GM19193 (cell line): ENCODE data around the gene FGF3.

Experiments
- POLR2A ChIP-seq: IDR thresholded peaks from 4 replicates; pipeline ENCODE4 v1.6.1; 2011; ENCODE audit not compliant: insufficient read depth, insufficient read length; ENCODE audit errors: extremely low read depth

Gene FGF3

DNA sequence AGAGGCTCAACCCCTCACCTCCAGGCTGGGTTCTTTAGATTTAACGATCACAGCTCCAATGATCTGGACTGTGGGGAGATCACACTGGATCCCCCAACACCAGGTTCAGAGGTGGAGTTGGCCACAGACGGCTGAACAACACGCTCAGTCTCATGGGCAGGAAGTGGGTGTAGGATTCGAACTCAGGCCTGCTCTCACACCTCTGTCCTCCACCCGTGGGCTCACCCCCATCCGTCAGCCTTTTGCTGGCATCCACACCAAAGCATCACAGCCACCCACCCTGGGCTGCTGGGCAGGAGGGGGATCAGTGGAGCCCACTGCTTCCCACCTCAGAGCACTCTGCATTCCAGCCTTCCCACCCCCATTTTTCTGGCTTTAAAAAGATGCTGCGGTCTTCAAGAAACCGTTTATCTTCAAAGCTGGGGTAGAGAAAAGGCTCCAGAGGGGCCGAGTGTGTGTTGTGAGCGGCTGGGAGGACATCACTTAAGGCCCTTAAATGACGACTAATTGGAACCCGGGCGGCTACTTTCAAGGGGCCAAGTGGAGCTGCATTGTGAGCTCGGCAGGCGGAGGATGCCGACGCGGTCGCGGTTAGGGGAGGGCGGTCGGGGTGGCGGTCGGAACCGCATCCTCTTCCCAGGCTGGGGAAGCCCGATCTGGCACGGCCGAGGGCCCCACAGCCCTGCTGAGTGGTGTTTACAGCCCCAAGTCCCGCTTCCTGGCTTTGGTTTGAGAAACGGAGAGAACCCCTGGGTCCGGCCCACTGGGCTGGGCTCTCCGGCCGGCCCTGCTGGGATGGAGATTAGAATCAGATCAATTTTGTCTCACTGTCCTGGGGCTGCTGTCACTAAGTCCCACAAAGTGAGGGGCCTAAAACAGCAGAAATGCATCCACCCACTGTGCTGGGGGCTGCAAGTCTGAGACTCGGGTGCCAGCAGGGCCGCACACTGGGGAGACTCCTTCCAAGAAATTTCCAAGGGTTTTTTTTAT is 15.9 kb upstream of the FGF3 start:
- no peak for TF ChIP-seq POLR2A

DNA sequence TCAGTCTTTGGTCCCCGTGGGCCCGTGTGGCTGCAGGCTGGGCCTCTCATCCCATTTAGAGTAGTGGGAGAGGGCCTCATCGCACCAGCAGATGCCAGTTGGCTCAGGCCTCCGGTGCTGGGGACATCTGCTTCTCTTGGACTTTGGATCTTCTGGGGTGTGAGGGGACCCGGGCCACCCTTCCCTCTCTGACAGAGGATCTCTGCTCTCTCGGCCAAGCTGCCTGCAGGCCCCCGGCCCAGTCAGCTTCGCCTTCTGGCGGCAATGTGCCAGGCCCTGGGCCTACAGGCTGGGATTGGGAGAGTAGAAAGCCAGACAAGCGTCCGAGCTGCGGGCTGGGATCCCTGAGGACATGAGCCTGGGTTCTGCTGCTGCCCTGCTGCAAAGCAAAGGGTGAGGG is 15.0 kb upstream of the FGF3 start:
- TF ChIP-seq POLR2A: no peak

DNA sequence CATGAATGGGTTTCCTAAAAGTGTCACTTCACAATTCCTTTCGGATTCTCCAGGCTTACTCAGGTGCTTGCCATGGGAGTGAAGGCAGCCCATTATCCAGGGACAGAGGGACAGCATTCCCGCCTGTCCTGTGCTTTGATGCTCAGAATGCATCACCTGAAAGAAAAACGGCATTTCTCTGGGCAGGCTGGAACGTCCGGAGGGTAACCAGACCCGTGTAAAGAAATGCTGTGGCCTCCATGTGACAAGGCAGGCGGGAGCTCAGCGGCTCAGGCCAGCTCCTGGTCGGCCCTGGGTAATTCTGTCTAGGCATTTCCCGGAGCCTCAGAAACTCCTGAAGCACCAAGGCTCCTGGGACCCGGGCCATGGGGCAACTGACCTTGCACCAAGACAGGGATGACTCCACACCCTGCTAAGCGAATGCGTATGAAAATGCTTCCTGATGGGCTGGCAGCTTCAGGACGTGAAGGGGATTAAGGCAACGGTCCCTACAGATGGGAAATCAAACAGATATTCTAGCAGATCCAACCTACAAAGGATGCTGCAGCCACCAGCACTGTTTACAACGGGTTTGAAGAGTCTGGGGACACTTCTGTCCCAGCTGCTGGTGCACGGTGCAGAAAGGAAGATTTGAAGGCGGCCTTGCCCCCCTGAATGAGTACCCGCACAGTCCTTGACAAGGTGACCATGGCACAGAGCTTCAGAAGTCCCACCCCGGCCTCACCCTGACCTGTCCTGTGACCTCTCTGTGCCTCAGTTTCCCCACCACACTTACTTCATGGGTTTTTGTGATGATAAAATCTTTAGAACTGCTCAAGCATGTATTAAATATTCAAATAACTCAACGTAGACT is 13.6 kb upstream of the FGF3 start:
- no peak for TF ChIP-seq POLR2A

DNA sequence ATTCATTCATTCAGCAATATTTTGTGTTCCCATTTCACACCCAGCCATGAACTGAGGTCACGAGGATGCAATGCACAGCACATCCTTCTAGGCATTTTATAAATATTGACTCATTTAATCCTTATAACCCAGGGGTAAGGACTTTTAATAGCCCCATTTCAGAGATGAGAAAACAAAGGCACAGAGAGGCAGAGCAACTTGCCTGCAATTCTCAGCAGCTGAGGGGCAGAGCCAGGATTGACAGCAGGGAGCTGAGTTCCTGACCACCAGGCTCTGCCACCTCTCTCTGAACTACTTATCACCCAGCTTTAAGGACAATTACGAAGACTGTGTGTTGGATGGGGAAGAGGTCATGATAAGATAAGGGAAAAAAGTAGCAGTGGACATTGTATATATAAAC is 12.8 kb upstream of the FGF3 start:
- TF ChIP-seq POLR2A: no peak

DNA sequence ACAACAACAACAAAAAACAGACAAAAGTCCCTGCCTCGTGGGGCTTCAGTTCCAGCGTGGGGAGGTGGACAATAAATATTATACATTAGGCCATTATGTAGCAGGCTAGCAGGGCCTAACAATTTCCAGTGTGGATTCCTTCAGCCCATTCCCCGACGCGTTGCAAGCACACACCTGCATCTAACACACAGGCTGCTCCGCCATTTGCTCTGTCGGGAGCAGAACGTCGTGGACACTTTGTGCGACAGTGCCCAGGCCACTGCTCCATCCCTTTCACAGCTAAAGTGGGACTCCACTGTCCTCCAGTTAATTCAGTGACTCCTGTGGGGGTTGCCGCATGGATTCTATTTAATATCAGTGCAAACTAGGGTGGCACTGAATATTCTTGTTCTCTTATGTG is 10.9 kb upstream of the FGF3 start:
- TF ChIP-seq POLR2A: no peak

DNA sequence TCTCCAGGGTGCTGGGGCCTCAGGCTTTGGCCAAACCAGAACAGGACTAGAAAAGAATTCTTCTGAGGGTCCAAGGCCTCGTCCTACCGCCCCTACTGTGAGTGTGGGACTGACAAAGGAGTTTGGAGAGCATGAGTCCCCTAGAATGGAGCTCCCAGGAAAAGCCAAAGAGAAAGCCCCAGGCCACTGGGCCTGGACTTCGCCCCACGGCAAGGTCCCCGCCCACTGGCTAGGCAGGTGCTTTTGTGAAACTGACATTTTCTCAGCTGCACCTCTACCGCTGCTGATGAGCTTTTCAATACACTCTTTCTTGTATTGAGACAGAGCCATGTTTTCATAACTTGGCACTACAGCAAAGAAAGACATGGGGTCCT is 9.7 kb upstream of the FGF3 start:
- TF ChIP-seq POLR2A: no peak

DNA sequence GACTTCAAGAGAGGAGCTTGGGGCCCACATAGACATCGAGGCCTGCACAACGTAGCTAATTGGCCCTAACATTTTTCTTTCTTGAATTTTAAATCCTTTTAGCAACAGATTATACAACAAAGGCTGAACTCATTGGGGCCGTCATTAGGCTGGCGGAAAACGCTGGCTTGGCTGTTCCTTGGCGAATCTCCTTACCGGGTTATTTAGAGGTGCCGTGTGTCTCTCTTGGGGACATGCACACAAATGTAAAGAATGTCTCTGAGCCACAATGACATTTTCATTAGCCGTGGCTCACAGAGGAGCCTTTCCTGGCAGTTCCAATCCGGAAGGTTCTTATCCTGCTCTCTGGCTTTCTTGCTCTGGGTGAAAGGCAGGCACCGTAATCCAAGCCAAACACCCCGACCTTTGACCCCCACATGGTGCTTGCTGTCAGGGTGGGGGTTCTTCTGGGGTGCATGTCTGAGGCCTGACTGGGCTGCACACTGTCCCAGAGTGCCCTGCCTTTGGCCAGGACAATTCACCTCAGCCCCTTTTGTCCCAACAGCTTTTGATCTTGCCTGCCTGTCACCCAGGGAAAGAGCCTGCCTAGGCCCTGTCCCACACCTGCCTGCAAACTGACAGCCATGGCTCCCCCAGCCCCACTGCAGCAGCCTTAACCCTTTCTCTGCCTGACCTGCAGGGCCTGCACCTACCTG is 9.2 kb upstream of the FGF3 start:
- no peak for TF ChIP-seq POLR2A

DNA sequence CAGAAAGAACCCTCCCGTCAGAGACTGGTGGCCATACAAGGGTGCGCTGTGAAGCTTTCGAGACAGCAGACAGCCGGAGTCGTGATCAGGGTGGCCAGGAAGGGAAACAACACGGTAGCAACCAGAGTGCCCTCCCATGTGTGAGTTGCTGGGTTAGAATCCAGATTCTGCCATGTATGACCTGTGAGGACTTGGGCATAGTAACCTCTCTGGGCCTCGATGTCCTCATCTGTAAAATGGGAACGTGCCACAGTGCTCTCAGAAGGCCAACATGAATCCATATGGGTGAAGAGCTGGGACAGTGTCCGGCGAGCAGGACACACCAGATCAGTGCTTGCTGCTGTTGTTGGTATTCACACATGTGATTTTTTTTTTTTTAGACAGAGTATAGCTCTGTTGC is 7.6 kb upstream of the FGF3 start:
- TF ChIP-seq POLR2A: no peak

DNA sequence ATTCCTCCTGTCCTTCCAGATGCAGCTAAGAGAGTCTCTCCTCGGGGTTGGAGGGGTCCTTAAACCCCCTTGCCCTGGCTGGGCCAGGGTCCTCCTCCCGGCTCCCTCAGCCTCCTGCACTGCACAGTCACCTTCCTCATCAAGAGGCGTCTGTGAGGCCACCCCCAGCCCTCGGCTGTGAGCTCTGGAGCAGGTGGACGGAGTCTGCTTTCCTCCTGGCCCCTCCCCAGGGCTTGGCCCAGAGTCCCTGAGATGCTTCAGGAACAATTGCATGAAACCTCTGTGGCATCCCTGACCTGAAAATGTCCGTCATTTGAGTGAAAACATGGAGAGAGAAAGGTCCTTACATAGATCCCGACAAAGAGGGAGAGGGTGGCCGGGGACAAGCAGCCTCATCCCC is 6.7 kb upstream of the FGF3 start:
- no peak for TF ChIP-seq POLR2A

DNA sequence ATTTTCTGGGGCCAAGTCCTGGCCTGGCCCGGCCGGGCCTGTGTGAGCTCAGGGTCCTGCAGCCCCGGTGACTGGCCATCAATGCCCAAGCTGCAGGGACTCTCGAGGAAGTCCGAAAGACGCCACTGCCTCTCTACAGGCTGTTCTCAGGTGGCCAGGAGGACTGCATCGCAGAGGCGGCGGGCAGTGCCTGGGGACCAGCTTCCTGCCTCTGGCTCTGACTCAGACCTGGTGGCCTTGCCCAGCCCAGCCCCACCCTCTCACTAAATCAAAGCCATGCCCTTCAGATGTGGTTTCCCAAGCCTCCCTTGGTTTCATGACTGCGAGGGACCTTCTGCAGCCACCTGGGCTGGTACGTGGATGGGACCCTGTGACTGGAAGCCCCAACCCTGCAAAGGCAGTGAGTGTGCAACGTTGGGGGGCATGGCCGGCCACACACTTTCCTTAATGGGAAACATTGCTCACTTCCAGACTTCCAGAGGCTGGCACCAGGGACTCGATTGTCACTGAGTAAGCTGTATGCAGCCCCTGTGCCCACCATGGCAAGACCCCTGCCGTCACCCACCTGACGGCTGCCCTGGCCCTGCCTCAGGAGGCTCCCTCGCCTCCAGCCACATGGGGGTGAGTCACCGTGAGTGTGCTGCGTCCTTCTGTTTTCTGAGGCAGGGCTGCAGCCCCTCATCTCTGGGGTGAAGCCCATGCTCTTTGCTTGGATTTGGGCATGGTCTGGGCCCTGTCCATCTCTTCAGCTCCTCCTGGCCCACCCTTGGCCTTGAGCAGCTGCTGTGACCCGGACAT is 6.0 kb upstream of the FGF3 start:
- no peak for TF ChIP-seq POLR2A

DNA sequence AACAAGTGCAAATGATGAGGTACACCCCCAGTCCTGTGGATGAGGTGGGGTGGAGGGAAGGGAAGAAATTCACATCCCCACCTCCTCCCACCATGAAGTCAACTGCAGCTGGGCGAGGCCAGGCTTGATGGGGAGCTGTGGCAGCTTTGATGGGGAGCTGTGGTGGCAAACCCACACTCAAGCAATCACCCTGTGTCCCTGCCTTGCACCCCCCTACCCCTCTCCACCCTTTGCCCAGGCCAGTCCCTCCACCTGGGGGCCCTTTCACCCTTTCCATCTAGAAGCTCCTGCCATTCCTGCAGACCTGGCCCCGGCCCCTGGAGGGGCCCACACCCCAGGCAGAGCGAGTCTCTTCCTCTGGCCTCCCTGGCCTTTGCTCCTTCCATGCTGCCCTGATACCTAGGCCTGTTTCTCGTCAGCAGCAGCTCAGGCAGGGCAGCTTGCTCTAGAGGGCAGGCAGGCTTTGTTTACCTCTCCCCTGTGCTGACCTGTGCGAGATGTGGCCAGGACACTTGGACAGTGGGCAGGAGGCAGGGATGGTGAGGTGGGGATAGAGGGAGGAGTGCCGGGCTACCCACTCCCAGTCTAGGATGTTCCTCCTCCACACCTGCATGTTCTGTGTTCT is 4.5 kb upstream of the FGF3 start:
- no peak for TF ChIP-seq POLR2A

DNA sequence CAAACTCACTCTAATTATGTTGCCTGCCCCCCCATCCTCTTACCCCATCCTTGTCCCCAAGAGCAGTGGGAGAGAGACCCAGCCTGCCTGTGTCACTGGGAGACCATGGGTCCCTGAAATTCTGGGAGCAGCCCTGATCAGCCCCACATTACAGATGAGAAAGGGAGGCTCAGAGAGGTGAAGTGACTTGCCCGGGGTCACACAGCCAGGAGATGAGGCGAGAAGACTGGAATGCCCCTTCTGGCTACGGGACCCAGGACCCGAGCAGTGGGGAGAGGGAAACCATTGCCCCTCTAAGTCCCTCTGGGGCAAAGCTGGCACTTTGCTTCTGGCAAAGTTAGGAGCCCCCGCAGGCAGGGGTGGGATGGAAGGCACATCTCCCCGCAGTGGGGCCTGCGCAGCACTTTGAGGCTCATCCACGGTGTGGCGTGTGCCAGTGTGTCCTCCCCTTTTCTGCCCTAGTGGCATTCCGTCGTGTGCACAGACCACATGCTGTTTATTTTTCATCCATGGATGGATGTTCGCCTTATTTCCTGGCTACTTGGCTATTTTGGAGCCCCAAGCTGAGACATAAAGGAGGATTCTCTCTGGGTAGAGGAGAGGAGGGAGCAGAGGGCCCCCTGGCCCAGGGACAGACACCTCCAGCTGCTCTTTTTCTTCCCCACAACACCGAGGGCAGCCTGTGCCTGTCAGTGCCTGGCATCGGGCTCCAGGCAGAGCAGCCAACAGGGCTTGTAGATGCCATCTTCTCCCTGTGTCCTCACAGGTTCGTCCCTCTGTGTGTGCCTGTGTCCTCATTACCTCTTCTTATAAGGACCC is 3.7 kb upstream of the FGF3 start:
- no peak for TF ChIP-seq POLR2A

DNA sequence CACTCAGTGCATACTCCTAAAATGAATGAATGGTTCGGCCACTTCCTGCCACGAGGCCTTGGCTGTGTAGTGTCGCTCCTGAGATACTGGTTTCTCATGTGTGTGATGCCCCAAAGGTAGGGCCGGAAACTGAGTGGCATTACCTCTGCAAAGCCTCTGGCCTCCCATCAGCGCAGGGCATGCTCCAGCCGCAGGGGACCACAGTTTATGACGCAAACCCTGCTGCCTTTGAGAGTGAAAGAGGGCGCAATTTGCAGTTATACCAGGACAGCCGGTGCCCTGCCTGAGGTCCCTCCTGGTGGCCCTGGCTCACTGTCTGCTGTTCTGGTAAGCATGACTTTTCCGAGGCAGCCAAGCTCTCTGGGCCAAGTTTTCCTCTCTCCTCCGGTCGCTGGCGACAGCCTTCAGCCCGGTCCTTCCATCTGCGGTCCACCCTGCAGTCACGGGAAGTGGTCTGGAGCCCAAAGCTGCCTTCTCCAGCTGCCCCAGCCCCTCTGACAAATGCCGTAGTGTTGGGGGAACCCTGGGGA is 2.4 kb upstream of the FGF3 start:
- TF ChIP-seq POLR2A: no peak
